GM23248 (cell line): ENCODE data around the gene GRIK3.

ENCODE experiments used
- EZH2 ChIP-seq: fragments of 200-600 bp; sonication (generic); IDR thresholded peaks from 2 replicates; pipeline ENCODE4 v1.6.1; 2018; ENCODE audit warnings: antibody characterized with exemption, mild to moderate bottlenecking; ENCODE audit not compliant: insufficient read depth, poor library complexity, severe bottlenecking
- EZH2phosphoT487 ChIP-seq: fragments of 200-600 bp; sonication (generic); IDR thresholded peaks from 2 replicates; pipeline ENCODE4 v1.6.1; 2018; ENCODE audit warnings: antibody characterized with exemption, moderate library complexity, mild to moderate bottlenecking, low read depth; ENCODE audit not compliant: insufficient read depth

DNA sequence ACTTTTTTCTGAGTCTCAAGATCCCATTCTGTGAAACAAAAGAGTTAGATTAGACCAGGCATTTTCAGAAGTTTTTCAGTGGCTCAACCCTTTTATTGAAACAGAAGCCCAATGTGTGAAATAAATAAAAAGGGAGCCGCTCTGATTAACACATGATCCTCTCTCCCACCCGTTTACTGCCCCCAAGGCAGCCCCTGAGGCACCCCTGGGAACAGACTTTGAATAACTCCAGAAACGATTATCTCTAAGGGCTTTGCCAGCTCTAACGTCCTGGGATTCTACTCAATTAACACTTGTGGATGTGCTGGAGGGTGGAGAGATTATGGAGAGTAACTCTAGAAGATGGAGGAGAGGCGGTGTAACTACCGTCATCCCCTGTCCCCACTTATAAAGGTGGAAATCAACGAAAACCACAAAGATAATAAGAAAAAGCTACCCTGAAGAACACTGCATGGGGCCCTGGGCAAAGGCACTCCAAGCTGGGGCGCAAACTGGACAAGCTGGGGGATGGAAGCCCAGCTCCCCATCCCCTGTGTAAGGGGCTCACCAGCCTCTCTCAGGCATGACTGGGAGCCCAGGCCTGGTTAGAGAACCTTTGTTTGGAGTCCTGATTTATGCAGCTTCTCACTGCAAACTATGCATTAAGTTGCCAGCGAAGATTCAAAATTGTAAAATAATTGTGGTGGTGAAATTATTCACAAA is 39.0 kb upstream of the GRIK3 start:
- TF ChIP-seq EZH2phosphoT487 (no peak), EZH2 (no peak)
